Spleen (tissue), 11 donors: ENCODE results near the gene DLX2. TPM values are rescaled to one million over a fixed set of nuclear protein-coding genes. Genes with fewer than 3 reads are reported as not detected.

ENCODE experiments used
- DNase-seq: peaks from one replicate; pipeline ENCODE4 v3.0.0-alpha.2; 2020
- H3K27ac ChIP-seq, 8 donors: fragments of 200-600 bp; sonication (generic) in 7 of 8; 1 replicate in 4 of 8; 2 replicates in 4 of 8; pipeline versions ENCODE4 v1.5.0 to v1.8.0; 2016 to 2021; ENCODE audit warnings: inconsistent platforms in 4 of 8, mild to moderate bottlenecking in 4 of 8, moderate library complexity in 1 of 8
- H3K27me3 ChIP-seq, 7 donors: fragments of 200-600 bp; sonication (generic) in 6 of 7; replicated peaks in 1 of 7; 1 replicate in 4 of 7; 2 replicates in 3 of 7; pipeline versions ENCODE4 v1.5.0 to v1.8.0; 2016 to 2021; ENCODE audit warnings: inconsistent platforms in 3 of 7, mild to moderate bottlenecking in 1 of 7
- H3K36me3 ChIP-seq, 6 donors: fragments of 200-600 bp; sonication (generic) in 5 of 6; 1 replicate in 4 of 6; 2 replicates in 2 of 6; pipeline versions ENCODE4 v1.5.0 to v1.8.0; 2016 to 2021; ENCODE audit warnings: inconsistent platforms in 2 of 6
- H3K4me1 ChIP-seq, 6 donors: fragments of 200-600 bp; sonication (generic) in 5 of 6; 1 replicate in 3 of 6; 2 replicates in 3 of 6; pipeline versions ENCODE4 v1.5.0 to v1.8.0; 2016 to 2021; ENCODE audit warnings: inconsistent platforms in 3 of 6
- H3K4me3 ChIP-seq, 8 donors: fragments of 200-600 bp; sonication (generic) in 7 of 8; 1 replicate in 4 of 8; 2 replicates in 4 of 8; pipeline versions ENCODE4 v1.5.0 to v1.8.0; 2016 to 2021; ENCODE audit warnings: inconsistent platforms in 4 of 8, mild to moderate bottlenecking in 4 of 8, moderate library complexity in 2 of 8
- H3K9me3 ChIP-seq, 8 donors: fragments of 200-600 bp; sonication (generic) in 7 of 8; 1 replicate in 4 of 8; 2 replicates in 4 of 8; pipeline versions ENCODE4 v1.5.0 to v1.8.0; 2016 to 2021; ENCODE audit warnings: inconsistent platforms in 4 of 8
- POLR2A ChIP-seq, 3 donors: fragments of 450-650 bp; IDR thresholded peaks; one replicate each; pipeline ENCODE4 v1.5.1; 2017; ENCODE audit warnings: antibody characterized with exemption in 3 of 3, mild to moderate bottlenecking in 1 of 3
- POLR2AphosphoS5 ChIP-seq, 3 donors: sonication (generic); formaldehyde crosslinking; IDR thresholded peaks; one replicate each; pipeline ENCODE4 v1.5.1; 2017; ENCODE audit warnings: antibody characterized with exemption in 3 of 3
- WGBS, 5 donors: extraction: QIAGEN DNeasy Blood & Tissue Kit in 3 of 5; methylation state at CpG; one replicate each; pipeline versions ENCODE4 v1.1.5 to v1.1.7; 2013 to 2018; 5-methylcytosine and 5-hydroxymethylcytosine counted together
- intact Hi-C: fragments of 100-400 bp; cut with DNase I; formaldehyde crosslinking; loops from one replicate; pipeline ENCODE4 v1.15.0; 2023; ENCODE audit warnings: low total_unique reads
- polyA plus RNA-seq, 3 donors: library from polyadenylated mRNA; stranded (reverse); fragments of 200-250 nt; gene quantifications; one replicate each; pipeline ENCODE4 v1.2.1, GENCODE V29; 2013
- total RNA-seq, 7 donors: library from RNA; depleted of rRNA in 3 of 7; stranded (reverse); fragments of >200 nt in 3 of 7; fragmentation: NEBNext Ultra II Directional in 4 of 7; extraction: Animal tissue kit (Norgen Biotek cat#: 25700) in 4 of 7; gene quantifications; one replicate each; pipeline versions ENCODE4 v1.1.0 to v1.2.1, GENCODE V29; 2016 to 2021
- TF ChIP-seq, protein P1 (sequence below), 11 experiments: fragments of 200-600 bp in 7 of 11; fragments of 450-650 bp in 4 of 11; sonication (generic) in 4 of 11; IDR thresholded peaks in 8 of 11; conservative IDR thresholded peaks in 3 of 11; 1 replicate in 7 of 11; 2 replicates in 4 of 11; pipeline versions ENCODE4 v1.4.0 to v1.8.0; 2016 to 2021; ENCODE audit warnings: antibody characterized with exemption in 11 of 11, inconsistent platforms in 4 of 11, mild to moderate bottlenecking in 1 of 11
- donor health status: healthy with polysubstance abuse.
- donor health status: DM: no; HTN: no; CAD: no; lungs with moderate emphysema.
- donor health status: DM: no; HTN: no; CAD: no.
- donor health status: Bipolar disorder and iron deficiency.
- donor health status: healthy.
- donor health status: DM: no; HTN: no; CAD: no.
- donor health status: DM: yes; HTN: yes; CAD: no.

The DLX2 gene
- total and polyA plus RNA-seq, 10 donors: 0.06 TPM; not detected in 9

DNA sequence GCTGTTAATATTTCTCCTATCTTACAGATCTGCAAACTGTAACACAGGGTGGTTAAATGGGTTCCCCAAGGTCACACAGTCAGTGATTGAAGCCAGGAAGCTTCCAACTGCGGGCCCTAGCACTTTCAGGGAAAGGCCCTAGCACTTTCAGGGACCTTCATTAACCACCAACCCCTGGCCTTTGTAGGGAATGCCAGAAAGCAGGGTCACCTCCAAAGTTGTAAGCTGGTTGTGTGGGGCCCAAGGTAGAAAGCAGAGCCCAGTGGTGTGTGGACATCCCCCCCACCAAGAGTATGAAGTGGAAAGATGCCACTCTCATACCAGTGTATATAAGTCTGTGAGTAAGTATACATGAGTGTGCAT is 4.4 kb downstream of the DLX2 start:
- intact Hi-C loops: no loop called here
- DNase-seq: no peak
- WGBS, 5 donors: 23 to 56% (median 45%) methylated on average over 1 of the region's 1 CpG
- H3K27me3 ChIP-seq: peaks cover 60 to 100% (median 100%) of the 10 kb centered on the region in 7 donors
- peak overlapping the region in 1 of 8 donors; percentile 58 for H3K4me3 ChIP-seq
- TF ChIP-seq POLR2A (IDR thresholded peaks at IDR 0.05) (no peak), POLR2AphosphoS5 (IDR thresholded peaks at IDR 0.05) (no peak)
- TF ChIP-seq, protein P1, sequence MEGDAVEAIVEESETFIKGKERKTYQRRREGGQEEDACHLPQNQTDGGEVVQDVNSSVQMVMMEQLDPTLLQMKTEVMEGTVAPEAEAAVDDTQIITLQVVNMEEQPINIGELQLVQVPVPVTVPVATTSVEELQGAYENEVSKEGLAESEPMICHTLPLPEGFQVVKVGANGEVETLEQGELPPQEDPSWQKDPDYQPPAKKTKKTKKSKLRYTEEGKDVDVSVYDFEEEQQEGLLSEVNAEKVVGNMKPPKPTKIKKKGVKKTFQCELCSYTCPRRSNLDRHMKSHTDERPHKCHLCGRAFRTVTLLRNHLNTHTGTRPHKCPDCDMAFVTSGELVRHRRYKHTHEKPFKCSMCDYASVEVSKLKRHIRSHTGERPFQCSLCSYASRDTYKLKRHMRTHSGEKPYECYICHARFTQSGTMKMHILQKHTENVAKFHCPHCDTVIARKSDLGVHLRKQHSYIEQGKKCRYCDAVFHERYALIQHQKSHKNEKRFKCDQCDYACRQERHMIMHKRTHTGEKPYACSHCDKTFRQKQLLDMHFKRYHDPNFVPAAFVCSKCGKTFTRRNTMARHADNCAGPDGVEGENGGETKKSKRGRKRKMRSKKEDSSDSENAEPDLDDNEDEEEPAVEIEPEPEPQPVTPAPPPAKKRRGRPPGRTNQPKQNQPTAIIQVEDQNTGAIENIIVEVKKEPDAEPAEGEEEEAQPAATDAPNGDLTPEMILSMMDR (IDR thresholded peaks at IDR 0.05 in 8 of 11, conservative IDR thresholded peaks at IDR 0.05 in 3 of 11): no peak
- H3K4me1 ChIP-seq: peaks cover 61 to 100% (median 88%) of the 10 kb centered on the region in 6 donors
- H3K9me3 ChIP-seq: peaks cover 0 to 10% (median 0%) of the 10 kb centered on the region in 8 donors
- no peaks in the 10 kb centered on the region for H3K36me3 ChIP-seq
- no peak overlapping the region for H3K27ac ChIP-seq

DNA sequence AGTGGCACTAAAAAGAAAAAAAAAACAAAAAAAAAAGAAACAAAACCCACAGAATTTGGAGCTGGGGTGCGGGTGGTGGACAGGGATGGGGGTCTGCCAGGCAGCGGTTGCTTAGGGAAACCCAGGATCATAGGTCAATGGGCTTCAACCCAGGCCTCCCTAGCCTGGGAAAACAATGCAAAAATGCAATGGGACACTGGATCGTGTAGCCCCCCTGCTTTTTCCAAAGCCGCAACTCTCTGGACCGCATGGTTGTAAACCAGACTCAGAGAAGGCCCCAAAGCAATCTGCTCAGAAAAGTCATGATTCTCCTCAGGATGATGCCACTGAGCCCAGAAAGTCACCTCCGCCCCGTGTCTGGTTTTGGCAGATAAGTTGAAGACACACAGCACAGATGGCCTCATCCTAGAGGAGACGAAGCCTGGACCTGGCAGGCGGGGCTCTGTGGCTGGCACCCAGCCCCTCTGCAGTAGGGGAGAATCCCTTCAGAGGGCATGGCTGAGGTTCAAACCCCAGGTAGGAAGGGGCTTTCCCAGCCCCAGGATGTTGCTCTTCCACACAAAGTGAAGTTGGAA is 5.1 kb downstream of the DLX2 start:
- 35 to 44% (median 38%) methylated on average over 9 of the region's 9 CpGs for WGBS, 5 donors
- peaks cover 0 to 10% (median 0%) of the 10 kb centered on the region in 8 donors for H3K9me3 ChIP-seq
- H3K27me3 ChIP-seq: peaks cover 66 to 100% (median 100%) of the 10 kb centered on the region in 7 donors
- peaks cover 56 to 97% (median 82%) of the 10 kb centered on the region in 6 donors for H3K4me1 ChIP-seq
- no peak overlapping the region for H3K4me3 ChIP-seq
- TF ChIP-seq, protein P1 (IDR thresholded peaks at IDR 0.05 in 8 of 11, conservative IDR thresholded peaks at IDR 0.05 in 3 of 11): no peak
- no peak for TF ChIP-seq POLR2A (IDR thresholded peaks at IDR 0.05)
- no peak for TF ChIP-seq POLR2AphosphoS5 (IDR thresholded peaks at IDR 0.05)
- intact Hi-C loops: no loop called here
- DNase-seq: no peak
- H3K36me3 ChIP-seq: no peaks in the 10 kb centered on the region
- H3K27ac ChIP-seq: no peak overlapping the region

DNA sequence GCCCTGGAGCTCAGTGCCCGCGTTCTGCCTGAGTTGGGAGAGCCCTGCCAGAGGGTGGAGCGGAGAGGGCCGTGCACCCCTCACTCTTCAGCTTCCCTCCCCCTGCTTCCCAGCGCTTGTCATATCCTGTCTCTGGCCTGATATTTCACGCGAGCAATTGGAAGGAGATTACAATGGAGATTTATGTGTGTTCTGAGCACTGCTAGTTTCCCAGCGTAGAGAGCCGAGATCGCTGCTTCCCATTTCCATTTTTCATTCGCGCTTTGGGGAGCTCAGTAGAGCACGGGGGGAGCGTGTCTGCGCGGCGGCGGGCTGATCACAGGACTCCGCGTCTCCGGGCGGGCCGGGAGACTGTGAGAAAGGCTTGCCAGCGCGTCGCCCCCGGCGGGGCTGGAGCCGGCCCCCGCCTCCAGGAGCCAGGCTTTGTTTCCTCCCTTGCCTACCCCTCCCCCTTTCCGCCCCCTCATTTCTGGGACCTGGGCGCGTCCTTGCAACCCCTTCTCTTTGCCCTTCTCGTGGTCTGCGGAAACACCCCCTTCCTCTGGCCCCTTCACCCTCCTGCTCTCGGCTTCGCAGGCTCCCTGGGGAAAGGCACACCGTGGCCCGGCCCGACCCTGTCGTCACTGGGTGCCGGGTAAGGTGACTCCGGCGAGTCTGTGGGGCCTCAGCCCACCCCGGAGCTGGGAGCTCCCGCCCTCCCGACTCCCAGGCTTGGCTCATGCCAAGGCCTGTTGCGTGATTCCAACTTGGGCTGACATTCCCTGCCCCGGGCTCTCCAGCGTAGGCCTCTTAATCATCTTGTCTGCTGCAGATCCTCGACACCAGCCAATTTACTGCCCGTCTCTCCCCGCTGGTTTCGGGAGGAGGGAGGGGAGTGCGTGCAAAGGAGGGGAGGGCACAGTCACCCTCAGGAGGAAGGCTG is 5.8 kb downstream of the DLX2 start:
- peaks cover 49 to 89% (median 75%) of the 10 kb centered on the region in 6 donors for H3K4me1 ChIP-seq
- H3K27ac ChIP-seq: no peak overlapping the region

More for the DNA sequence above, 5.8 kb downstream of the DLX2 start:
- Histone ChIP-seq H3K36me3 (no peaks in the 10 kb centered on the region), H3K9me3 (peaks cover 0 to 10% (median 0%) of the 10 kb centered on the region in 8 donors), H3K27me3 (peaks cover 71 to 100% (median 100%) of the 10 kb centered on the region in 7 donors), H3K4me3 (peak overlapping the region in 7 of 8 donors; percentile 9 to 68 (median 19))
- WGBS, 5 donors: 2 to 6% (median 4%) methylated on average over 46 to 55 of the region's 55 CpGs
- intact Hi-C loops: no loop called here
- no peak for DNase-seq
- TF ChIP-seq POLR2A (IDR thresholded peaks at IDR 0.05) (no peak), POLR2AphosphoS5 (IDR thresholded peaks at IDR 0.05) (no peak)
- TF ChIP-seq, protein P1 (IDR thresholded peaks at IDR 0.05 in 8 of 11, conservative IDR thresholded peaks at IDR 0.05 in 3 of 11): no peak
